PFSK-1 (cell line): ENCODE data around the gene FGF4.

Experiments
- POLR2AphosphoS5 ChIP-seq: IDR thresholded peaks from 2 replicates; pipeline ENCODE4 v1.6.1; 2012; ENCODE audit warnings: low read depth, mild to moderate bottlenecking, control low read depth, low read length, moderate library complexity
- TAF1 ChIP-seq: IDR thresholded peaks from 2 replicates; pipeline ENCODE4 v1.6.1; 2012; ENCODE audit warnings: low read length, control low read depth, borderline replicate concordance; ENCODE audit not compliant: insufficient read depth

DNA sequence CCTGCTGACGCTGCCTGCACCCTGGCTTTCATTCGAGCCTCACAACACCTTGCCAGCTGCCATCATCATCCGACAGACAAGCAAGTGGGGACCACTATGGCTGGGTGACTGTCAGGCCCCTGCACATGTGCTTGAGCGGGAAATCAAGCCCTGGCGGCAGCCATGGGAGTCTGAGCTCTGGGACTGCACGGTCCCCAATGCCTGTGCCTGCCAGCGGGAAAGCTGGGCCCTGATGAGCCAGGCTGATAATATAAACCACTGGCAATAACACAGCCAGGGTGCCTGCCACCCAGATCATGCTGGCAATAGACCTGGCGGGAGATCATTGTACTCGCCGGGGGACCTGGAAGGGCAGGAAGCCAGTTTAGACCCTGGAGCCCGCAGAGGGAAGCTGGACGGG lies 41.5 kb upstream of the FGF4 start:
- no peak for TF ChIP-seq POLR2AphosphoS5
- no peak for TF ChIP-seq TAF1
